SKM-1 (cell line): ENCODE data around the gene PRDX2.
"Not testable (repeated sequence)": the region's sequence is repeated elsewhere in the genome, so short reads cannot be mapped to it uniquely, and the experiment has no call there.

Experiments
- DNase-seq: peaks from one replicate; lab custom pipeline; 2025; ENCODE audit not compliant: unreplicated experiment; lab: John Stamatoyannopoulos, UW

PRDX2 gene

GRCh38 chr19:12801466-12802266 is at the start of gene PRDX2, which contains the start of gene THSD8:
TSS of gene PRDX2 (minus strand) at chr19:12801800. CDS start at chr19:12801261, 539 bp downstream.
TSS of gene THSD8 (plus strand) at chr19:12802069. CDS start at chr19:12802072, 3 bp downstream.
- DNase-seq: peak; percentile 30

DNA sequence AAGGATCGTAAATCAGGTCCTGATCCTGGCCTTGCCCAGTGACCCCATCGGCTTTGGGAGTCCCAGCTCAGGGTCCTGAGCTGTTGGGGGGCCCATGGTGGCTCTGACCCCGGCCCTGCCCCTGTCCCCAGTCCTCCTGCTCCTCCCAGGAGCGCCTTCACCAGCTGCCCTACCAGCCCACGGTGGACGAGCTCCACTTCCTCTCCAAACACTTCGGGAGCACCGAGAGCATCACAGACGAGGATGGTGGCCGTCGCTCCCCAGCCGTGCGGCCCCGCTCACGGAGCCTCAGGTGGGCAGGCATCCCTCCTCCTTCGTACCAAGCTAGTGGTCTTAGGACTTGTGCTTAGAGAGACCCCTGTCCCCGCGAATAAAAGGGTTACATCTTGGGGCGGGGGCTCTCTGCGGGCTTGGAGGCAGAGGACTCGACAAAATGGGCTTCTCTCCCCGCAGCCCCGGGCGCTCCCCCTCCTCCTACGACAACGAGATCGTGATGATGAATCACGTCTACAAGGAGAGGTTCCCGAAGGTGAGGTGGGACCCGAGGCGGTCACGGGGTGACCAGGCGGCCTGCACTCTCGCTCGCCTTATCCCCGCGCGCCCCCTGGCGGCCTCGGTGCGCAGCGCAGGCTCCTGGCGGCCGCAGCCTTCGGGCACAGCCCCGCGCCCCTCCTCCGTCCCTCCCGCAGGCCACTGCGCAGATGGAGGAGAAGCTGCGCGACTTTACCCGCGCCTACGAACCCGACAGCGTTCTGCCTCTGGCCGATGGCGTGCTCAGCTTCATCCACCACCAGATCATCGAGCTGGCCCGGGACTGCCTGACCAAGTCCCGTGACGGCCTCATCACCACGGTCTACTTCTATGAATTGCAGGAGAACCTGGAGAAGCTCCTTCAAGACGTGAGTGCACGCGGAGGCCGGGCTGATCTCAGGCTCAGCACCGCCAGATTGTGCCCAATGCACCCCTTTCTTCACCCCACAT is 45.8 kb upstream of the PRDX2 start:
- DNase-seq: peak; percentile 55

DNA sequence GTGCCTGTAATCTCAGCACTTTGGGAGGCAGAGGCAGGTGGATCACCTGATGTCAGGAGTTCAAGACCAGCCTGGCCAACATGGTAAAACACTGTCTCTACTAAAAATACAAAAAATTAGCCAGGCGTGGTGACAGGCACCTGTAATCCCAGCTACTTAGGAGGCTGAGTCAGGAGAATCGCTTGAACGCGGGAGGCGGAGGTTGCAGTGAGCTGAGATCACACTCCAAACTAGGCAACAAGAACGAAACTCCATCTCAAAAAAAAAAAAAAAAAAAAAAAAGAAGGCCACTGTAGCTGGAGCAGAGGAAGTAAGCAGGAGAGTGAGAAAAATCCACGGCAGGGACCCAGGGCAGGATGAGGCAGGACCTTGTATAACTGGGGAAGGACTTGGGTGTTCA is 45.0 kb upstream of the PRDX2 start:
- not testable (repeated sequence) for DNase-seq

DNA sequence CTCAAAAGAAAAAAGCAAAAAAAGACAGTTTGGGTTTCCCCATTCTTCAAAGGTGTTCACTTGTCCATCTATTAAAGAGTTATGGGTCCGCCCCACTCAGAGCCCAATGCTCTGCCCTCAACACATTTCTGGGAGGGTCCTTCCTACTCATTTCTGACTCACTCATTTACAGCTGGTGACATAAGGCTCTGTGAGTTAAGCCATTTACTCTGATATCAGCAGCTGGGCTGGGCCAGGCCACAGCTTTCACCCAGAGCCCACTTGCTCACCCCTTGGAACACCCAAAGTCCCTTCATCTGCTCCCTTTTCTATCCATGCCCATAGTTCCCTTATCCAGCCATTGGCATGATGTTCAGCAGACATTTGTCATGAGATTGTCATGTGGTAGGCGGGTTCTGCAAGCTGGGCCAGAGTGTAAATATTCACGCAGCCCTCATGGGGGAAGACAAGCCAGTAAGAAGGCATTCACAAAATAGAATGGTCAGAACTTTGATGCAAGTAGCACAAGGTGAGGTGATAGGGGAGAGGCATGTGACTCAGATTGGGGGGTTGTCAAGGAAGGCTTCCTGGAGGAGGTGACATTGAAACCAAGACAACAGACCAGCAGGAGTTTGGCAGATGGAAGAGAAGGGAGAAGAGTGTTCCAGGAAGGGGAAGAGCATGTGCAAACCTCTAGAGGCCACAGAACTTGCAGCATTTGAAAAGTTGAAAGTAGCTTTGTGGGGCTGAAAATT is 42.6 kb upstream of the PRDX2 start:
- DNase-seq: no peak

DNA sequence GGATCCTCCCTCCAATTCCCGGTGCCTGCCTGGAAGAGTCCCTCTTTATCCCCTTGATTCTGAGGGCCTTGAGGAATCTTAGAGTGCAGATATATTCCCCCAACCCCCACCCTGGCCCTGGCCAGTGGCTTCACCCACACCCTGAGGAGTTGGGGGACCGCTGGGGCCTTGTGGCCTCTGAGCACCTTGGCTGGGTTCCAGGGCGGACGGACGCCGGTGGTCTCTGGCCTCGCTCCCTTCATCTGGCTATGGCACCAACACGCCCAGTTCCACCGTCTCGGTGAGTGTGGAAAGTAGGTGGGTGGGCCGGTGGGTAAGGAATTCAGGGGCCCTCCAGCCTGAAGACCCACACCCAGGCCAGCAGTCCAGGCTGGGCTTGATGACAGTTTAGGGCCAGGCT is 41.7 kb upstream of the PRDX2 start:
- DNase-seq: no peak

DNA sequence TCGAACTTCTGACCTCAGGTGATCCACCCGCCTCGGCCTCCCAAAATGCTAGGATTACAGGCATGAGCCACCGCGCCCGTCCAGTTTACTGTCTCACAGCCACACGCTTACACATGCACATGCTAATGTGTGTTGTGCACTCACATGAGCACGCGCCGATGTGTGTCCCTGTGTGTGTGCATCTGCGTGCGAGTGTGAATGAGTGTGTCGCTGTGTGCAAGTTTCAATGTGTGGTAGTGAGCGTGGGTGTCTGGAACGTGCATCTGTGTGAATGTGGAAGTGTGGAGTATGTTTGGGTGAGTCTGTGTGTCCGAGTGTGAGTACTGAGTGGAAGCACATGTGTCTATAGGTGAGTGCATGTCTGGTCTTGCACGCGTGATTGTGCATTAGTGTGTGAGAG is 40.9 kb upstream of the PRDX2 start:
- no peak for DNase-seq

DNA sequence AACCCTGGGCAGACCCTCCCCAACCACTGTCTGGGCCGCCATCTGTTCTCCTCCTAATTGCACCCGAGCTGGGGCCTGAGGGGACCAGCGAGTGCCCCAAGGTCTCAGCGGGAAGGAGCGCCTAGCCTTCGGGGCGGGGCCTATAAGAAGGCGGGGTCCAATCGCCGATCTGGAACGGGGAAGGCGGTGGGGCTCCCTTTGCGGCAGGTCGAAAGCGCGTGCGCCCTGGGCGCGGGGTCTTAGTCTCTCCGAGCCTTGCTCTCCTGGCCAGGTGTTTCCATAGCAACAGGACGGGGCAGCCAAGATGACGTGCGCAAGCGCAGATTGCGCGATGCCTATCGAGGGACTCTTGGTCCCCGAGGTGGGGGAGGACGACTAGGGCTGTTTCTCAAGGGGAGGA is 39.5 kb upstream of the PRDX2 start:
- no peak for DNase-seq

- DNase-seq: no peak
These were observed 38.8 kb upstream of the PRDX2 start for GRCh38 chr19:12840091-12841079.

GRCh38 chr19:12838886-12839756 is 37.5 kb upstream of the PRDX2 start:
- no peak for DNase-seq

- no peak for DNase-seq
These were observed 36.7 kb upstream of the PRDX2 start, which contains the start of gene MAST1 for GRCh38 chr19:12838182-12838885. TSS of gene MAST1 (plus strand) at chr19:12838515. CDS start at chr19:12838573, 58 bp downstream.

- no peak for DNase-seq
These were observed 35.6 kb upstream of the PRDX2 start for GRCh38 chr19:12837225-12837624.

DNA sequence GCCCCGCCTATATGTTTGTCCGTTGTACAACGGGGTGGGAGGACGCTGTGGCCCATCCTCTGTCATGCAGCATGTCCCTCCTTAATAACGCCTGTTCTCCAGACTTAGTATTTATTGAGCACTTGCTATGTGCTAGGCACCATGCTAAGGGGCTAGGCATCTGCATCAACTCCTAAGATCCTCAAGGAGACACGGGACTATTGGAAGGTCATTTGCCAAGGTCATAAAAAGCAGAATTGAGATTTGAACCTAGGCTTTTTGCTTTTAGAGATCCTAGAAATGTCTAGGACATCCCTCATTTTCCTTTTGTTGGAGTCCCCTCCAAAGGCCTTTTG is 34.9 kb upstream of the PRDX2 start:
- DNase-seq: no peak

GRCh38 chr19:12834976-12835757 is 33.6 kb upstream of the PRDX2 start:
- no peak for DNase-seq

DNA sequence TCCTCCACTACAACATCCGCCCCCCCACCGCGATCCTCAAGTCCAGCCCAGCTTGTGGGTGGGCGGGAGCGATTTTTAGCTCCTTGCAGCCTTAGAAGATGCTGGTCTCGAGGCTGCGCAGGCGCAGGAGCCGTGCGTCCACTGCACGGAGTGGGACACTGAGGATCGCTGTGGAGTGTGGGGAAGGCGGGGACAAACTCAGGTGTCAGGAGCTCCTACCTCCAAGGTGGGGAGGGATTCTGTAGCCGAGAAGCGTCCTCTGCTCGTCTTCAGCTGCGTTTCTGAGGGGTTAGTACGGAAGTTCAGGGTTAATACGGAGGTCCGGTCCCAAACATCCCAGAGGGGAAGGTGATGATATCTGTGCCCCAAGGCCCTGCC is 33.0 kb upstream of the PRDX2 start, which contains the start of gene RTBDN:
Gene RTBDN (minus strand): TSS at position 14 of the 378 bp plus-strand sequence. CDS start 4,600 bp downstream, outside the sequence.
- DNase-seq: no peak

GRCh38 chr19:12833738-12834565 is 32.4 kb upstream of the PRDX2 start:
- no peak for DNase-seq

GRCh38 chr19:12833418-12833737 is 31.8 kb upstream of the PRDX2 start:
- no peak for DNase-seq

GRCh38 chr19:12828494-12828893 is 26.9 kb upstream of the PRDX2 start:
- DNase-seq: no peak
